HG03571 (cell line): Measurements from ENCODE around the gene DLGAP5.
A peak's percentile ranks its signal among the peaks of the same experiment; 100 is the strongest.

Source experiments
- ATAC-seq: cut with Tn5 transposase; IDR thresholded peaks from one replicate; pipeline ENCODE4 v1.9.1; 2021; ENCODE audit not compliant: unreplicated experiment

DLGAP5 gene

DNA sequence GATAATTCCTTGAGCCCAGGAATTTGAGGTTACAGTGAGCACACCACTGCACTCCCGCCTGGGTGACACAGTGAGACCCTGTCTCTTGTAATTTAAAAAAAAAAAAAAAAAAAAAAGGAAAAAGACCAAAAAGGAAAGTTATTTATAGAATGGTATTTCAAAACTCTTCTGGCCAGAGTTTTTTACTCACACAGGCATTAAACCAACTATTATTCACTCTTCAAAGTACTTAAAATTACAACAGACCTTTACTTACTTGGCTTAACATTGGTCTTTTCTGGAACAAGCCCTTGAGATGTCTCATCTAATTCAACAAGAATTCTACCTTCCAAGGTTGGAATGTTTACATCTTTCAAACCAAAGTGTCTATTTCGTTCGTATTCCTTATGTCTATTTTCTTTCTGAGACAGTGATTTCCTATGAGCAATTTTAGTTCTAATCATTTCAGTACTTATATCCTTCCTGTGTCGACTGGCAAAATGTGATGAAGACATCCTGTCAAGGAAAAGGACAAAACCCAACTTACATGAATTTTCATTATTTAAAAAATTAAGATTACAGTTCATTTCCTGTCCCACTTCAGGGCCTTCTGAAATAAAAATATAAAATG lies 2.6 kb downstream of the DLGAP5 start:
- ATAC-seq, result no peak

DNA sequence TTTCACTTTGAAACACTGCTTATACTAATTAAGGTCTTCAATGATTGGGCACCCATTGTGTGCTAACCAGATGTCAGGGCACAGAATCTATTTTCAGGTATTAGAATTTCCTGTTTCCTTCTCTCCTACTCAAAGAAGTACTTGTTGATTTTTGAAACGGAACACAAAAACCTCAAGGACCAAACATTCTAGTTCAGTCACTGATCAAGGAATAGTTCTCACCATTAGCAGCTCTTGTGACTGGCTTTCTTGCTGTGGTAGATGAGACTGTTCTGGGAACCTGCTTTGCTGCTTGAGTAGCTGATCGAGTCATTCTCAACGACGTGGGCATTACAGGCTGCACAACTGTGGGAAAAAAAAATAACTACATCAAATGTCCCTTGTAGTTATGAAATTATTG lies 11.0 kb downstream of the DLGAP5 start:
- peak; percentile 66 for ATAC-seq

DNA sequence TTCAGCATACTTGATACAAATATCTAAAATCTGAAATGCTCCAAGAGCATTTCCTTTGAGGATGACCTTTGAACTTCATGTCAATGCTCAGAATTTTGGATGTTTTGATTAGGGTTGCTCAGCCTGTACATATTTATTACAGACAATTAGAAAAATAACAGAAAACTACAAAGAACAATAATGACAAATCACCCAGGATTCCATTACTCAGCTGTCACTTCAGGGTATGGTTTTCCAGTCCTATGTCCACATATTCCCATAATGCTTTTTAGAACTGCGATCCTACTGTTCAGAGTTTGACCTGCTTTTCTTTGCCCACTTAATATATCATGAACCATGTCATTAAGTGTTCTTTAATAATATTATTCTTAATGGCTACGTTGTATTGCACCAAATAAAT lies 11.4 kb downstream of the DLGAP5 start:
- ATAC-seq, result no peak

DNA sequence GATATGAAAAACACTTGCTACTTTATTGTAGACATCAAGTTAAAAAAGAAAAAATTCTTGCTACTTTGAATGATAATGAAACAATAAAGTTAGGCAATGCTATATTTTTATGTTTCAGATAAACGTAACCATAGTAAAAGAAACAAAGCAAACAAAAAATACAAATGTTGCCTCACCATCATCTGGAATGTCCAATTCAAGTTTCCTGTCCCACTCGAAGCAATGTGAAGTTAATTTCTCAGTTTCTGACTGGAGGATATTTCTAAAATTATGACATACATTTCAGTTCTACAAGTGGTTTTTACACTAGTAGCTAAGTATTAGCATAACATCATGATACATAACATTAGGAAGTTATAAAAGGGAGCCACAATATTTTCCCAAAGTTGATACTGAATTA lies 20.9 kb downstream of the DLGAP5 start:
- ATAC-seq, result no peak

DNA sequence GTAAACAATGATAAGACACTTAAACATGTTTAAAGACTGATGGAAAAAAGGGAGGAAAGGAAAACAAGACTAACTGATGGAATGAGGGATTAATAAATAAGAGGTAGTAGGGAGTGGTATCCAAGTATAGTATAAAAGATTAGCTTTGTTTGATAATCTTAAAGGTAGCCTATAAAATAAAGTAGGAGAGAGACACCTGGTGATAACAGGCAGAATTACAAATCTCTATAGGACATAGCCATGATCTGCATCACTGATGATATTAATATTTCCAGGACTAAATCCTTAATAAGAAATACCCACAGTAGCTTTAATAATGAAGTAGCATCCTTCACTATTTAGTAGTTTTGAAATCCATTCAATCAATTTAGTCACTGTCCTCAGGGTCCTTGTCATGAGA lies 30.4 kb downstream of the DLGAP5 start:
- ATAC-seq, result no peak

DNA sequence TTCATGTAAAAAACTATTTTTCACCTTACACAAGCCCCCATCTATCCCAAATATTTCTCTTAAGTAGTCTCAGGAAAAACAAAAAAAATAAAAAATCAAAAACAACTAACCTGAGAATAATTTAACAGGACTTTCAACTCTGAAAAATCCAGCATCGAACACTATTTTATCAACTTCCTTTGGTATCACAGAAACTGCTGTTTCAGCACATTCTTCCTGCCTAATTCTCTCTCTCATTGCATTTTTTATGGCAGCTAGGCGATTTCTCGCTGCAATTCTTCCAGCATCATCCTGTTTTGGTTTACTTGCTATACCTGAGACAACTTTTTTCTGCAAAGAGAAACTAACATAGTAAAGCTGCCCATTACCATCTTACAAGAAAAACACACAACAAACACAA lies 33.0 kb downstream of the DLGAP5 start:
- ATAC-seq, result no peak

DNA sequence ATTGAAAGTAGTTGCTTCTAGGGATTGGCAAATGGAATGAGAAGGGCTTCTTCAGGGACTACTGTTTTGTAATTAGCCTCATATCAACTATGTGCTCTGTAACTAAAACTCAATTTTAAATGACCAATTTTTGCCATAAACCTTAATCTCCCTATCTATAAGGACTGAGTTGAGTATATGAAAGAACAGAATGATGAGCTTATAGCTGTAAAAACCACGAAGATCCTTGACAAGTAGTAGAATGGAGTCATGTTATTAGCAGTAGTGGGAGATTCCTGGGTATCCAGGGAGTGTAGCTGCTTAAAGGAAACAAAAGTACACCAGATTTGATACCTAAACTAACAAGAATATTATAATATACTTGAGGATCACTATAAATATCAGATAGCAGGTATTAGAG lies 34.3 kb downstream of the DLGAP5 start:
- no peak for ATAC-seq

DNA sequence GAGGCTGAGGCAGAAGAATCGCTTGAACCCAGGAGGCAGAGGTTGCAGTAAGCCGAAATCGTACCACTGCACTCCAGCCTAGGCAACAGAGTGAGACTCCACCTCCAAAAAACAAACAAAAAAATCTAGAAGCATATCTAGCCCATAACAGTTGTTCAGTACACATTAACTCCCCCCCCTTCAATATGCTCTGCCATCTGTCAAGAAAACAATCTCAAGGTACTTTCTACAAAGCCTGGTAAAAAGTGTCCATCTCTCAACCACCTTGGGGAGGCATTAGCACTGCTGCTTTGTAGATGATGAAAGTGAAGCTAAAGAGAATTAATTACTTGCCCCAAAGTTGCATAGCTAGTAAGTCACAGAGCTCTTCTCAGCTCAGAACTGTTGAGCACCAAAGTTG lies 37.4 kb downstream of the DLGAP5 start:
- ATAC-seq, result no peak

DNA sequence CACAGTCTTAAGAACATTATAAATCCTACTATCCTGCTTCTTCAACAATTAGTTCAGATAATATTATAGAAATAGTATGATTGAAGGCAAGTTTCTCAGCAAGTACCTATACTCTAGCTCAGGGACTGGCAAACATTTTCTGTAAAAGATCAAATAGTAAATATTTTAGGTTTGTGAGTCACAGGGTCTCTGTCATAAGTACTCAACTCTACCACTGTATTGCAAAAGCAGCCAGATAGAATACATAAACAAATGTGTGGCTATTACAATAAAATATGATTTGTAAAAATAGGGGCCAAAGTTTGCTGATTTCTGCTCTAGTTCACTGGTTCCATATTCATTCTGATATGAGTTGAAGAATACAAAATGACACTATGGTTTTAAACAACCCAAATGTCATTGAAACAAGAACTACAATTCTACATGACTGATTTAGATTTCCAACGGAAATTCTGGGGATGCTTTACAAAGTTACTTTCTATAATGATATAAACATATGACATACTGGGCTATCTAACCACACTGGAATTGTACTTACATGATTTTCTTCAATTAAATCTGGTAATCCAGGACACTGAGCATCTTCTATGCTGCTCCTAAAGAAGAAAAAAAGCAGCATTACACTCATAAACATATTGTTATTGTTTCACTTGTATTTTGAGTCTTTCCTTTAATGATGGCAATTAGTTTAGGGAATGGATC lies 39.2 kb downstream of the DLGAP5 start:
- no peak for ATAC-seq

DNA sequence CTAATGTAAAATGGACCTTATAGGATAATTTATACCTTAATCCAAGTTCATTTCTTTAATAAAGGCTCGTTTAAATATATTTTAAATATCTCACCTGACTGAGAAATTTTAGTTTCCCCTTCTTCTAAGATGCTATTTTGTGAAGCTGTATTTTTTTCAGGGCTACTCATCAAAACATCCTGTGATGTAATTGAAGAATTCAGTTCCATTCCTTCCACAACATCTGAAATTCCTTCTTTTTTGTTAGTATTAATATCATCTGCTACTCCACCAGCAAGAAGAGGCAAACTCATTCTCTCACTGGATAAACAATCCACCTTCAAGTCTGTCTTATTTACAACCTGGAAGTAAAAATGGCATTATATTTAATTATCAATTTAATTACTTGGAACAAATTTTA lies 39.8 kb downstream of the DLGAP5 start:
- no peak for ATAC-seq

DNA sequence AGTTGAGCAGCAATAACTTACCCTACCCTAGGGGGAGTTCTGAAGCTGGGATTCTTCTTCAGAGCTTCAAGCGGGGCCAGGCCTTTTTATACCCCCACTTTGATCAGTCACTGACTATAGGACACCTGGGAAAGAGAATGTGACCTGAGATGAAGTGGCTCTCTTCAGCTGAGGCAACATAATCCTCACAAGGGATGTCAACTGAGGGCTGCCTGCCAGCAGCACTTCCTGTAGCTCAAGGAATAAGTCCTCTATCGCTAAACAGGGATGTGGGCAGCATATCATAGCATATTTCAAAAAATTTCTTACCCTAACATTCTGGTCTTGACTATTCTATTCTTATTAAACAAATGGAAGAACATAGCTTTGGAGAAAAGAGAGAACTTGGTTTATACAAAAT lies 45.0 kb downstream of the DLGAP5 start:
- no peak for ATAC-seq

DNA sequence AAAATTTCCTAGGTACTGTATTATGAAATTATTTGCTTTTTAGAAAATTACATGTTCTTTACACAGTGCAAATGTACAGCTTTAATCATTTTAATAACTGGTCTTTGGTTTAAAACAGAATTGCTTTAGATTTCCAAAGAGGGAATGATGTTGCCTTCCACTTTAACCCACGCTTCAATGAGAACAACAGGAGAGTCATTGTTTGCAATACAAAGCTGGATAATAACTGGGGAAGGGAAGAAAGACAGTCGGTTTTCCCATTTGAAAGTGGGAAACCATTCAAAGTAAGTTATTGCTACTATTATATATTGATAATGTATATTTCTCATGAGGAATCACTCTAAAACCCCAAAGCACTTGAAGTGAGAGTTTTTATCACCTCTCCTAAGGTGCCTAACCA lies 48.9 kb downstream of the DLGAP5 start:
- no peak for ATAC-seq

DNA sequence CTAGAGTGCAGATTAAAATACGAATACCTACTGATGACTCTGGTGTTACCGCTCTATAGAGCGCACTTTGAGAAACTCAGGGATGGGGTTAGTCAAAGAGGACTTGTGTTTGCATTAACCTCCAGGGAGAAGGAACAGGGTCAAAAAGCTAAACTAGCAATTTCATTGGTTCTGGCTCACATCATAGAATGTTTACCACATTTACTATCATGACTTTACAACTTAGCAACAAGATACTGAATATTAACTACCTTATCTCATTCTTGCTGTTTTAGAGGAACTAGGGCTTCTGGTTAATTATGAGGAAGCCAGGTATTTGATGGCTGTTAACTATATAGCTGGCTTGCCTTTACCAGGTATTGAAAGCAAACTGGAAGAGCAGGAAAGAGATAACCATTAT lies 49.6 kb downstream of the DLGAP5 start:
- no peak for ATAC-seq

DNA sequence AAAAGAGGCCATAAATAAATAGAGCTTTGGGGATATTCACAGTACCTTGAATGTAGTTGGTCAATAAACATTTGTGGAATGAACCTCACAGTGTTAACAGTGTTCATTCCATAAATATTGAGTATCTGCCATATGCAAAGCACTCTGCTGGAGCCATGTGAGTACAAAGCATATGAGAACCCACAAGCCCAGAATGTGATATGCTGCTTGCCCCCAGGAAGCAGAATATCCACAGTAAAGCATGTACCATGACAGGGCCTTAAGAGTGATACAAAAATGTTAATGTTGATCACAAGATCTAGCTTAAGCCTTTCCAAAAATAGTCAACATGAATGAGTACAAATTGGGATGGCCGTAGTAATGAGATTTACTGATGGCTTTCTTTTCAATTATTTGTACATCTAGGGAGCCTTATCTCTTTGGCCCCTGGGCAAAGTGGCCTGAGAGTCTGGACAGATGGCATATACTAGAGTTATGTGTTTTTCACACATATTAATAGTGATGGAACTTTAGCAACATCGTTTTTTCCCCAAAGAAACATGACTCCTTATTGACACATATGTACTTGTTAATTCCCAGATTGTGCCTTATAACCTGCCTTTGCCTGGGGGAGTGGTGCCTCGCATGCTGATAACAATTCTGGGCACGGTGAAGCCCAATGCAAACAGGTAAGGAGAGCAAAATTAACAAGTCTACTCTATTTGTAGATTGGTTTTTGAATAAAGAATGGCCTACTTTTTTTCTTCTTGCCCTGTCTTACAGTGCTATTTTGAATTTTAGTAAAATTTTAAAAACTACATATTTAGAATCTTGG lies 51.5 kb downstream of the DLGAP5 start:
- ATAC-seq, result no peak

DNA sequence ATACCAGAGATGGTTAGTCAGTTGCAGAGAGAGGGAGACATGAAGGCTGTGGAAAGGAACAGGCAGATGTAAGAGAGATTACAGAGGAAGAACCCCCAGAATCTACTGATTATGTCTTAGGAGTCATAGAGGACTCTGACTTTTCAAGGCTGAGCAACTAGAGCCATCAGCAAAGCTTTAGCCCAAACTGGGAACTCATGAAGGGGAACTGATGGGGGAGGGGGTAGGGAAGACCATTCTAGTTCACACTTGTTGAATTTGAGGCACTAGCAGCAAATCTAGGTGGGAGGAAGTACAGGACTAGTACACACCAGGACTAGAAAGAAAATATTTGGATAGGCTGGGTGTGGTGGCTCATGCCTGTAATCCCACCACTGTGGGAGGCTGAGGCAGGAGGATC lies 52.2 kb downstream of the DLGAP5 start:
- ATAC-seq, result no peak

DNA sequence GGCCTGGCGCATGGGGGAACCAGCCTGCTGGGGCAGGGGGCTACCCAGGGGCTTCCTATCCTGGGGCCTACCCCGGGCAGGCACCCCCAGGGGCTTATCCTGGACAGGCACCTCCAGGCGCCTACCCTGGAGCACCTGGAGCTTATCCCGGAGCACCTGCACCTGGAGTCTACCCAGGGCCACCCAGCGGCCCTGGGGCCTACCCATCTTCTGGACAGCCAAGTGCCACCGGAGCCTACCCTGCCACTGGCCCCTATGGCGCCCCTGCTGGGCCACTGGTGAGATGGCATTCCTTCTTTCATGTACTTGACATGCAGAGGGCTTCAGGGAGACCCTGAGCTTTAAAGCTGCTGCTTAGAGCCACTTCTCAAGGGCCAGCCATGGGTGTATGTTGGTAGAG lies 53.3 kb downstream of the DLGAP5 start:
- no peak for ATAC-seq

DNA sequence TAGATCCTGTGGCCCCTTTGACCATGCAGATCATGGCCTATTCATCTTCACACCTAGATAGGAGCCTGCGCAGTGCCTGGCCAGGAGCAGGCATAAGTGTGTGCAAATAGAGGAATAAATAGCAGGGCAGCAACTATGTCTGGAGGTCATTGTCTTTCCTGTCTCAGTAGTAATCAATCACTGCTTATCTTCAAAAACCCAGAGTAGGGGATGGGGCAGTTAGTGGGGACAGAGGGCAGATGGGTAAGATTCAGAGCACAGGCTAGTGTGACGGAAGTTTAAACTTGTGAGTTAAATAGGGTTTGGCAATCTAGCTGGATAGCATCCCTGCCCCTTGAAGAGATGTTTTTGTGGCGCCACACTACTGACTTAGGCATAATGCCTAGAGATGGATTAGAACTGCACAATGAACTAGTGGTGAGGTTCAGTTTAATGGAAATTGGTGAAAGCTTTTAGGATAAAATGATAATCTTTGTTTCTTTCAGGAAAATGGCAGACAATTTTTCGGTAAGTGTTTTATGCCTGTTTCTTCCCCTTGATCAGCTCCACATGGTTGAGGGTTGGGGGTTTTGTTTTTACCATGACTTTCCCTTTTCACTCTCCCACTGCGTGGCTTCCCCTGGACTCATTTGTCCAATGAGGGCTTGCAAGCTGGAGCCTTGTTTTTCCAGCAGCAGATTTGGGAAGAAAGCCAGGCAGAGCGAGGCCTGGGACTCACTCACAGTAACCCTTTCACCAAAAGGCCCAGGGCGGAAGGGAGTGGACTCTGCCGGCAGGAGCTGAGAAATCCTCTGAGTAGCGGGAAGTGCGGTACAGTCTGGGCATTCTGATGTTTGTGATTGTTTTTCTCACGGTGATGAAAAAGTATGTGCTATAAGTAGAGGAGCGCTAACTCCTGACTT lies 54.2 kb downstream of the DLGAP5 start:
- no peak for ATAC-seq

DNA sequence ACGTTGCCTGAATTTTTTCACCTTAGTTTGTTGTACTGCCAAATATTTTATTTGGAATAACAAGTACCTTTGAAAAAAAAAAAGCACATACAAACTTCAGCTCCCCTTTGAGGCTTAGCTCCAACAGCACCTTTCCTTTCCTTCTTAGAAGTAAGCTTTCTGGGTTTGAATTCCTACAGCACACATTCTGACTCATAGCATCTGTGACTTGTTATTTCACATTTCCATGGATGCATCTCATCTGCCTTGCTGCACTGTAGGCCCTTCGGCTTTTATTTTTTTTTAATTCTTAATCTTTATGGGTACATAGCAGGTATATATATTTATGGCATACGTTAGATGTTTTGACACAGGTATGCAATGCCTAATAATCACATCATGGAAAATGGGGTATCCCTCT lies 55.1 kb downstream of the DLGAP5 start:
- ATAC-seq, result no peak

DNA sequence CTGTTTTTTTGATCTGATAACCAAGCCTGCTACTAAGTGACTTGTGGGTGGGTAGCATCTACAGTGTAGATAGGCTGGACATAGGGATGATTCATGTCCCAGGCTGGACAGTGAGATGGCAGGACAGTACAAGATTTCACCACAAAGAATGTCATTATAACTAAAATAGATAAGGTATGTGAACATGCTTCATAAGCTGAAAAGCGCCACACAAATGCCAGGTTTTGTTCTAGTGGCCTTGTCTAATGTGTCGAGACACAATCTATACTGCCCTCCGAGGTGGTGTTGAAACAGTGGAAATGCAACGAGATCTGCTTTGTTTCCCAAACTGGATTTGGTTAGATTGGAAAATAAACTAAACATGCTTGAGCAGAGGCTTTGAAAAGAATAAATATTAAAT lies 58.0 kb downstream of the DLGAP5 start:
- no peak for ATAC-seq

DNA sequence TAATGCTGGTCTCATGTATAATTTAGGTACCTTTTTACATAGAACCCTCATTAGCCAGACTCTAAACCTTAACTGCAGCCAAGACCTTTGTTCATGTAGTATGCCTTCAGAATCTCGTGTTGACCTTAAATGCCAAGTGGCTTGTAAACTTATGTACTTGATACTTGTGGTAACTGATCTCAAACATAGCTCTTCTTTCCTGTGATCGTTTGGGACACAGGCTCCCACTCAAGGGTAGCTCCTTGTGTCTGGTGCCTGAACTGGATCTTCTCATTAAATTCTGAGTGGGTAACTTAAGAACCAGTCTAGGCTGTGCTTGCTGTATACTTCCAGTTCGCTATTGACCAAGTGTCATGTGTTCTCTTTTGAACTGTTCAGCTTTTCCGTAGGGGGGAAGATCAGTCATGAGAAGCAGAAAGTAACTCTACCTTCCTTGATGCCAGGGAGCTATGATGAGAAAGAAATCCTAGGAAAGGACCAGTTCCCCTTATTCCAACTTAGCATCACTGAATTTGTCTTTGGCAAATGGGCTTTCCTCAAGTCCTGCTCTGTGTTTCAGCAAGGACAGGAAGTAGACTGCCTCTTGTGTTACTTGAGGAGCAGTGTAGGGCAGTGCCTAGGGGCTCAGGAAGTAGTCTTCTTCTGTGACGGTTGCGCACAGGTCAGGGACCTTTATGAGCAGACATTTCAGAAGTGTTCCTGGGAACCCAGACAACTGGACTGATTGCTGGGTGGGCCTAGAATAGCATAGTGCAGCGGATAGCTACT lies 59.8 kb downstream of the DLGAP5 start:
- no peak for ATAC-seq

DNA sequence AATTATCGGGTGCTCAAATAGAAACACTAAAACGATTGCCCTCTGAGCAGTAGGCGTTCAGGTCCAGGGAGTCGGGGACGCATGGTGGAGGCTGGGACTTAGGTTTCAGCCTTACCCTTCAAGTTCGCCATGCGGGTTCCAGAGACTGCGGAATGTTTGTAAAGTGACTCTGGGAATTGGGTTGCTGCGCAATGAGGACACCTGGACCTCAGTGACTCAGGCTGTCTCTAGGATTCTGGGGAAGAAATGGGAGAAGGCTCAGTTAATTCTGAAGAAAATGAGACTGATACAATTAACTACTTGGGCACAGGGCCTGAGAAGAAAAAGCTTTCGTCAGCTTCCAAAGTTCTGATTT lies 61.2 kb downstream of the DLGAP5 start:
- no peak for ATAC-seq
